PC-9 (cell line): ENCODE results near the gene PPP2R2B. TPM values are rescaled to one million over a fixed set of nuclear protein-coding genes. Genes with fewer than 3 reads are reported as not detected.

Source experiments
- BruUV-seq: library from RNA; stranded (reverse); fragments of 400-500 nt; replicated peaks from 2 replicates; lab custom pipeline; 2021; lab: Mats Ljungman, UMichigan
- CTCF ChIA-PET: fragments of 300-600 bp; sonication (Branson Sonifier 250); formaldehyde crosslinking; loops from one replicate; lab custom pipeline; 2022; ENCODE audit warnings: antibody characterized with exemption; lab: Charles Lee
- POLR2A ChIA-PET: fragments of 300-600 bp; sonication (Branson Sonifier 250); formaldehyde crosslinking; loops from one replicate; lab custom pipeline; 2022; ENCODE audit warnings: antibody characterized with exemption; ENCODE audit not compliant: unreplicated experiment; lab: Charles Lee
- DNase-seq, 2 experiments: peaks; one replicate each; pipeline versions ENCODE4 v3.0.0 to v3.0.0-alpha.2; 2015 to 2022; ENCODE audit warnings: mixed read lengths in 1 of 2
- H2AFZ ChIP-seq: fragments of 200-600 bp; sonication (generic); 2 replicates; pipeline ENCODE4 v1.8.1; 2017; ENCODE audit warnings: antibody characterized with exemption
- H3F3A ChIP-seq: fragments of 200-600 bp; sonication (generic); 2 replicates; pipeline ENCODE4 v1.8.1; 2017; ENCODE audit warnings: antibody characterized with exemption, mild to moderate bottlenecking, low read depth; ENCODE audit not compliant: insufficient read depth
- H3K27ac ChIP-seq: fragments of 200-600 bp; sonication (generic); 2 replicates; pipeline ENCODE4 v1.6.1; 2016; ENCODE audit warnings: mixed run types
- H3K27me3 ChIP-seq: fragments of 200-600 bp; sonication (generic); 2 replicates; pipeline ENCODE4 v1.6.1; 2016; ENCODE audit warnings: low read depth, mixed run types; ENCODE audit not compliant: insufficient read depth
- H3K36me3 ChIP-seq: fragments of 200-600 bp; sonication (generic); 2 replicates; pipeline ENCODE4 v1.6.1; 2016; ENCODE audit warnings: low read depth, mixed run types
- H3K4me1 ChIP-seq: fragments of 200-600 bp; sonication (generic); replicated peaks from 2 replicates; pipeline ENCODE4 v1.6.1; 2016; ENCODE audit warnings: mixed run types; ENCODE audit not compliant: insufficient read depth
- H3K4me2 ChIP-seq: fragments of 200-600 bp; sonication (generic); 2 replicates; pipeline ENCODE4 v1.6.1; 2017; ENCODE audit warnings: mixed run types
- H3K4me3 ChIP-seq: fragments of 200-600 bp; sonication (generic); 2 replicates; pipeline ENCODE4 v1.6.1; 2016; ENCODE audit warnings: mixed run types
- H3K79me2 ChIP-seq: fragments of 200-600 bp; sonication (generic); 2 replicates; pipeline ENCODE4 v1.6.1; 2017; ENCODE audit warnings: low read depth, mixed run types
- H3K9me2 ChIP-seq: fragments of 200-600 bp; sonication (generic); 2 replicates; pipeline ENCODE4 v1.8.1; 2017; ENCODE audit warnings: mild to moderate bottlenecking; ENCODE audit not compliant: insufficient read depth
- H3K9me3 ChIP-seq: fragments of 200-600 bp; sonication (generic); 2 replicates; pipeline ENCODE4 v1.8.1; 2016; ENCODE audit warnings: low read depth; ENCODE audit not compliant: insufficient read depth
- H4K20me1 ChIP-seq: fragments of 200-600 bp; sonication (generic); 2 replicates; pipeline ENCODE4 v1.8.1; 2017; ENCODE audit not compliant: insufficient read depth
- EZH2 ChIP-seq: fragments of 200-600 bp; sonication (generic); IDR thresholded peaks from 2 replicates; pipeline ENCODE4 v1.8.0; 2017; ENCODE audit warnings: antibody characterized with exemption, low read depth
- intact Hi-C: fragments of 100-400 bp; cut with micrococcal nuclease; formaldehyde crosslinking; loops from one replicate; pipeline ENCODE4 v1.10.0; 2022; ENCODE audit not compliant: unreplicated experiment
- total RNA-seq: library from RNA; stranded (reverse); gene quantifications from 2 replicates; pipeline ENCODE4 v1.2.3, GENCODE V29; 2021
- TF ChIP-seq, protein P1 (sequence below): fragments of 200-600 bp; sonication (generic); conservative IDR thresholded peaks from 2 replicates; pipeline ENCODE4 v1.6.1; 2017; ENCODE audit warnings: mixed run types, antibody characterized with exemption, mild to moderate bottlenecking, moderate library complexity

The PPP2R2B gene
- total RNA-seq, 1 experiment from 2014 or later = not detected

DNA sequence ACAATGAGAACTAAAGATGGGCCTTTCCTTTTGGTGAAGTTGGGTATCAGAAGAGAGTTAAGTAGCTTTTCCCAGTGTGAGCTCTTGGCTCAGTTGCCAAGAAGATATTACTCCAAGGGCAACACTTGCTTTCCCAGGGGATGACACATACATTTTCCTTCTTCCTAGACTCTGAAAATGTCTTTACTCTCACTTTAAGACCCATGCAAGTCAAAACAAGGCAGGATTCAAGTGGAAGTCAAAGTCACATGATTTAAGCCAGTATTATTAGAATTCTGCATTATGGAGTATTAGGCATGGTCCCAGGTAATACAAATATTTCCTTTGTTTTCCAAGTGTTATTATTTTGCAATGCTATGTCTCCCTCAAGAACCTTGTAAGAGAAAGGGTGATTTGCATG is 175.1 kb downstream of the PPP2R2B start:
- DNase-seq = no peak
- Histone ChIP-seq H2AFZ (no peak overlapping the region), H3K79me2 (no peaks in the 10 kb centered on the region), H3K36me3 (no peaks in the 10 kb centered on the region), H3K27me3 (no peaks in the 10 kb centered on the region), H3K9me2 (no peaks in the 10 kb centered on the region), H3K4me2 (no peak overlapping the region), H3K4me3 (no peak overlapping the region), H3K27ac (no peak overlapping the region), H3F3A (no peaks in the 10 kb centered on the region), H4K20me1 (no peaks in the 10 kb centered on the region), H3K9me3 (no peaks in the 10 kb centered on the region), H3K4me1 (no peaks in the 10 kb centered on the region)
- CTCF ChIA-PET = no interaction called here
- BruUV-seq = no TSS peak
- intact Hi-C loops = no loop called here
- POLR2A ChIA-PET = no interaction called here
- no peak for TF ChIP-seq EZH2
- TF ChIP-seq, protein P1, sequence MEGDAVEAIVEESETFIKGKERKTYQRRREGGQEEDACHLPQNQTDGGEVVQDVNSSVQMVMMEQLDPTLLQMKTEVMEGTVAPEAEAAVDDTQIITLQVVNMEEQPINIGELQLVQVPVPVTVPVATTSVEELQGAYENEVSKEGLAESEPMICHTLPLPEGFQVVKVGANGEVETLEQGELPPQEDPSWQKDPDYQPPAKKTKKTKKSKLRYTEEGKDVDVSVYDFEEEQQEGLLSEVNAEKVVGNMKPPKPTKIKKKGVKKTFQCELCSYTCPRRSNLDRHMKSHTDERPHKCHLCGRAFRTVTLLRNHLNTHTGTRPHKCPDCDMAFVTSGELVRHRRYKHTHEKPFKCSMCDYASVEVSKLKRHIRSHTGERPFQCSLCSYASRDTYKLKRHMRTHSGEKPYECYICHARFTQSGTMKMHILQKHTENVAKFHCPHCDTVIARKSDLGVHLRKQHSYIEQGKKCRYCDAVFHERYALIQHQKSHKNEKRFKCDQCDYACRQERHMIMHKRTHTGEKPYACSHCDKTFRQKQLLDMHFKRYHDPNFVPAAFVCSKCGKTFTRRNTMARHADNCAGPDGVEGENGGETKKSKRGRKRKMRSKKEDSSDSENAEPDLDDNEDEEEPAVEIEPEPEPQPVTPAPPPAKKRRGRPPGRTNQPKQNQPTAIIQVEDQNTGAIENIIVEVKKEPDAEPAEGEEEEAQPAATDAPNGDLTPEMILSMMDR = no peak

DNA sequence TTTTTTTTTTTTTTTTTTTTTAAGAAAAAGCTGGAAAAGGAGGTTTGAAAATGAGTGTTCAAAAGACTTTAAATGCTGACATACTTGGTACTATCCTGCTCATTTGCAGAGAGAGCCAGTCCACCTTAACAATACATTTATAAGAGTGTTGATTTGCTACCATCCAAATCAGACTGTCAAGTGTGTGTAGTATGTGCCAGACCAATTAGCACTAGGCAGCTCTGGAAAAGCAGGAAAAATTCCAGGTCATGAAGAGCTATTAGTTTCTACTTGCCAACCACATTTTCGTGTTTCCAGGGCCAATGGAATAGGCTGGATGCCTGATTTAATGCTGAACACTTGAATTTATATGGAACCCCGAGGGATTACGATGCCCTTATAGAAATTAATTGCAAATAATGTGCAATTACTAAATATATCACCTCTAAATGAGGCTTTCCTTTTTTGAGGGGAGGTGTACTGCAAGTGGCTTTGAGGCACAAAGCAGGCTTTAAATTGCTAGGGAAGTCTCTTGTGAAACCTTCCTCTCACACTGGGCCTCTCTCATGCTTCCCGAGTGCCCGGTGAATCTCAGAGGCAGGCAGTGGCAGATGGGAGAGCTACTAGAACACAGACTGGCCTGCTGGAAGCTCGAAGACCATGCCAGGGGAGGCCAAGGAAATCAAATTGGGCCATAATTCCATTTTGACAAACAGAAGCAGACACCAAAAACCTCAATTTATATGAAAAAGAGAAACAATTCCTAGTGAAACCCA is 178.7 kb downstream of the PPP2R2B start:
- no peak overlapping the region for H3K27ac ChIP-seq
- TF ChIP-seq EZH2 = no peak
- TF ChIP-seq, protein P1 = no peak
- no peaks in the 10 kb centered on the region for H3K9me3 ChIP-seq
- H3K4me3 ChIP-seq = no peak overlapping the region
- no peaks in the 10 kb centered on the region for H3K79me2 ChIP-seq
- H4K20me1 ChIP-seq = no peaks in the 10 kb centered on the region
- no peak overlapping the region for H3K4me2 ChIP-seq
- intact Hi-C loops = no loop called here
- H3K27me3 ChIP-seq = no peaks in the 10 kb centered on the region
- POLR2A ChIA-PET = no interaction called here
- no peaks in the 10 kb centered on the region for H3K4me1 ChIP-seq
- CTCF ChIA-PET = interaction anchor here (0.6 kb wide), 1 partner anchor 396 kb away, joined by 6 read pairs; no protein-coding TSS in a partner anchor
- no peaks in the 10 kb centered on the region for H3K36me3 ChIP-seq
- H3K9me2 ChIP-seq = no peaks in the 10 kb centered on the region
- no peak for DNase-seq
- BruUV-seq = no TSS peak
- no peaks in the 10 kb centered on the region for H3F3A ChIP-seq
- H2AFZ ChIP-seq = no peak overlapping the region

DNA sequence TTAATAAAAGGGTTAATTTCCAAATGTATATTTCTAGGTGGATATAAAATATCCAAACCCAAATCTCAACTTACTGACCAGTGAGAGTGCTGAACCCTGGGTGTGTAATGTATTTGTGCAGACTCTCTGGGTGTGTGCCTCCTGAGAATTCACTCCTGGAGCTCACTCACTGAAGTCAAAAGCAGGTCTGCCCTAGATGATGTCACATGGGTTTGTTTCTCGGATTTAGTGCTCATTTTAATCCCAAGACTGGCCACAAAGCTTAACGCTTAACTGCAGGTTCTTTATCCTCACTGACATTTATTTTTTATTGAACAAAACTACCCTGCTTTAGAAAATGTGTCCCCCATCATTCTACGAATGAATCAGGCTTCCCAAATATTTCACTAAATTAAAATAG is 179.4 kb downstream of the PPP2R2B start:
- no peaks in the 10 kb centered on the region for H3K9me3 ChIP-seq
- TF ChIP-seq, protein P1 = no peak
- TF ChIP-seq EZH2 = no peak
- no peaks in the 10 kb centered on the region for H3K4me1 ChIP-seq
- no peak overlapping the region for H3K4me2 ChIP-seq
- H3K79me2 ChIP-seq = no peaks in the 10 kb centered on the region
- H3K4me3 ChIP-seq = no peak overlapping the region
- no peak overlapping the region for H3K27ac ChIP-seq
- intact Hi-C loops = no loop called here
- POLR2A ChIA-PET = no interaction called here
- H4K20me1 ChIP-seq = no peaks in the 10 kb centered on the region
- H3F3A ChIP-seq = no peaks in the 10 kb centered on the region
- no TSS peak for BruUV-seq
- peaks cover 5% of the 10 kb centered on the region; the same call in 1 of the 2 replicates for H3K27me3 ChIP-seq
- no peak overlapping the region for H2AFZ ChIP-seq
- H3K36me3 ChIP-seq = no peaks in the 10 kb centered on the region
- no peaks in the 10 kb centered on the region for H3K9me2 ChIP-seq
- CTCF ChIA-PET = interaction anchor here (0.6 kb wide), 1 partner anchor 397 kb away, joined by 6 read pairs; no protein-coding TSS in a partner anchor
- no peak for DNase-seq
